Rectal smooth muscle tissue (tissue), 1 donor: ENCODE data around the gene SHROOM3.
A peak's percentile ranks its signal among the peaks of the same experiment; 100 is the strongest.

Experiments used
- H3K27ac ChIP-seq: one replicate; pipeline ENCODE4 v1.7.0; 2013; ENCODE audit warnings: low read depth, low read length, inconsistent platforms
- H3K27me3 ChIP-seq: one replicate; pipeline ENCODE4 v1.7.0; 2013; ENCODE audit warnings: low read length; ENCODE audit not compliant: control insufficient read depth, insufficient read depth
- H3K36me3 ChIP-seq: one replicate; pipeline ENCODE4 v1.7.0; 2013; ENCODE audit warnings: low read length; ENCODE audit not compliant: control insufficient read depth, insufficient read depth
- H3K4me1 ChIP-seq: one replicate; pipeline ENCODE4 v1.7.0; 2013; ENCODE audit warnings: low read length; ENCODE audit not compliant: control insufficient read depth, insufficient read depth
- H3K4me3 ChIP-seq: one replicate; pipeline ENCODE4 v1.7.0; 2013; ENCODE audit warnings: low read length
- H3K9ac ChIP-seq: one replicate; pipeline ENCODE4 v1.7.0; 2013; ENCODE audit warnings: low read length

The SHROOM3 gene

GRCh38 chr4:76486588-76487276 lies 51.7 kb downstream of the SHROOM3 start:
- H3K36me3 ChIP-seq: no peaks in the 10 kb centered on the region
- peaks cover 3% of the 10 kb centered on the region for H3K4me1 ChIP-seq
- no peak overlapping the region for H3K4me3 ChIP-seq
- H3K9ac ChIP-seq: no peak overlapping the region
- H3K27ac ChIP-seq: no peak overlapping the region
- H3K27me3 ChIP-seq: no peaks in the 10 kb centered on the region

- Histone ChIP-seq H3K4me3 (no peak overlapping the region), H3K27me3 (no peaks in the 10 kb centered on the region), H3K4me1 (peaks cover 3% of the 10 kb centered on the region), H3K9ac (no peak overlapping the region), H3K36me3 (no peaks in the 10 kb centered on the region), H3K27ac (no peak overlapping the region)
Measured at GRCh38 chr4:76487621-76488020, 52.6 kb downstream of the SHROOM3 start.

GRCh38 chr4:76488455-76488854 lies 53.4 kb downstream of the SHROOM3 start:
- Histone ChIP-seq H3K27ac (peak overlapping the region; percentile 28), H3K9ac (no peak overlapping the region), H3K4me1 (peaks cover 3% of the 10 kb centered on the region), H3K4me3 (no peak overlapping the region), H3K36me3 (no peaks in the 10 kb centered on the region), H3K27me3 (no peaks in the 10 kb centered on the region)

GRCh38 chr4:76488888-76489685 lies 54.1 kb downstream of the SHROOM3 start:
- Histone ChIP-seq H3K36me3 (no peaks in the 10 kb centered on the region), H3K9ac (no peak overlapping the region), H3K4me1 (peaks cover 3% of the 10 kb centered on the region), H3K27ac (peak overlapping the region; percentile 28), H3K4me3 (no peak overlapping the region), H3K27me3 (no peaks in the 10 kb centered on the region)

- Histone ChIP-seq H3K27me3 (no peaks in the 10 kb centered on the region), H3K9ac (no peak overlapping the region), H3K4me1 (peaks cover 3% of the 10 kb centered on the region), H3K4me3 (no peak overlapping the region), H3K36me3 (no peaks in the 10 kb centered on the region), H3K27ac (no peak overlapping the region)
Measured at GRCh38 chr4:76489686-76490161, 54.7 kb downstream of the SHROOM3 start.

- Histone ChIP-seq H3K27me3 (no peaks in the 10 kb centered on the region), H3K4me1 (peaks cover 3% of the 10 kb centered on the region), H3K36me3 (no peaks in the 10 kb centered on the region), H3K4me3 (no peak overlapping the region), H3K9ac (no peak overlapping the region), H3K27ac (no peak overlapping the region)
Measured at GRCh38 chr4:76492055-76492454, 57.0 kb downstream of the SHROOM3 start.

GRCh38 chr4:76494243-76494642 lies 59.2 kb downstream of the SHROOM3 start:
- Histone ChIP-seq H3K27me3 (no peaks in the 10 kb centered on the region), H3K27ac (no peak overlapping the region), H3K4me1 (no peaks in the 10 kb centered on the region), H3K9ac (no peak overlapping the region), H3K4me3 (no peak overlapping the region), H3K36me3 (no peaks in the 10 kb centered on the region)

GRCh38 chr4:76494871-76495590 lies 60.0 kb downstream of the SHROOM3 start:
- no peak overlapping the region for H3K4me3 ChIP-seq
- H3K27ac ChIP-seq: no peak overlapping the region
- no peak overlapping the region for H3K9ac ChIP-seq

GRCh38 chr4:76498550-76498949 lies 63.5 kb downstream of the SHROOM3 start:
- H3K27ac ChIP-seq: no peak overlapping the region
- no peaks in the 10 kb centered on the region for H3K36me3 ChIP-seq
- H3K9ac ChIP-seq: no peak overlapping the region

More at GRCh38 chr4:76494871-76495590, 60.0 kb downstream of the SHROOM3 start:
- Histone ChIP-seq H3K36me3 (no peaks in the 10 kb centered on the region), H3K4me1 (no peaks in the 10 kb centered on the region), H3K27me3 (no peaks in the 10 kb centered on the region)

GRCh38 chr4:76499461-76499860 lies 64.4 kb downstream of the SHROOM3 start:
- H3K36me3 ChIP-seq: no peaks in the 10 kb centered on the region
- no peak overlapping the region for H3K9ac ChIP-seq
- H3K27ac ChIP-seq: no peak overlapping the region
- H3K4me3 ChIP-seq: no peak overlapping the region
- H3K4me1 ChIP-seq: no peaks in the 10 kb centered on the region
- no peaks in the 10 kb centered on the region for H3K27me3 ChIP-seq

More at GRCh38 chr4:76498550-76498949, 63.5 kb downstream of the SHROOM3 start:
- Histone ChIP-seq H3K4me1 (no peaks in the 10 kb centered on the region), H3K27me3 (no peaks in the 10 kb centered on the region), H3K4me3 (no peak overlapping the region)

GRCh38 chr4:76502886-76503285 lies 67.9 kb downstream of the SHROOM3 start:
- no peak overlapping the region for H3K9ac ChIP-seq
- H3K4me1 ChIP-seq: no peaks in the 10 kb centered on the region
- H3K27ac ChIP-seq: no peak overlapping the region
- no peaks in the 10 kb centered on the region for H3K27me3 ChIP-seq
- no peaks in the 10 kb centered on the region for H3K36me3 ChIP-seq
- H3K4me3 ChIP-seq: no peak overlapping the region
